HPDE6-E6E7 (cell line): ENCODE data around the gene MIF.
"Not testable (repeated sequence)": the region's sequence is repeated elsewhere in the genome, so short reads cannot be mapped to it uniquely, and the experiment has no call there.

ENCODE experiments used
- DNase-seq: peaks from one replicate; pipeline ENCODE4 v3.0.0; 2011; ENCODE audit warnings: missing footprints; ENCODE audit errors: extremely low spot score

Gene MIF

GRCh38 chr22:23893945-23894709, at the start of gene MIF:
TSS of gene MIF (plus strand) at chr22:23894383. CDS start at chr22:23894475, 92 bp downstream.
- DNase-seq = peak; percentile 78

DNA sequence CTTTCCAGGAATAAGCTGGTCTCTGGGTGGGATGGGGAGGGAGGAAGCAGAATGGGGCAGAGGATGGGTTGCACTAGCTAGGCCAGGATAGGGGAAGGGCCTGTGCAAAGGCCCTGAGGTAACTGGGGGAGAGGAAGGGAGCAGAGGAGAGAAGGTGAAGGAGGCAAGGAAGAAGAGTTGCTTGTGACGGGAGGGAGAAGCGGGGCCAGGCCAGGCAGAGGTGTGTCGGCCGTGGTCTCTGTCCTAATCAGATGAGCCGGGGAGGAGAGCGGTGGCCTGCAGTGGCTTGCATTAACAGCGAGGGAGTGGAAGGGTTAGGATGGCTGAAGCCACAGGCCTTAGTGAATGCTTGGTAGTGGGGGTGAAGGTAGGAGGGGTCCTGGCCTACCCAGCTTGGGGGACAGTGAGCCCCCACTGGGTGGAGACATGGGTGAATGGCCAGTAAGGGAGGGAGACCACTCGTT, 49.4 kb upstream of the MIF start:
- no peak for DNase-seq

- DNase-seq = no peak
Observed at GRCh38 chr22:23845265-23846080, 48.7 kb upstream of the MIF start.

DNA sequence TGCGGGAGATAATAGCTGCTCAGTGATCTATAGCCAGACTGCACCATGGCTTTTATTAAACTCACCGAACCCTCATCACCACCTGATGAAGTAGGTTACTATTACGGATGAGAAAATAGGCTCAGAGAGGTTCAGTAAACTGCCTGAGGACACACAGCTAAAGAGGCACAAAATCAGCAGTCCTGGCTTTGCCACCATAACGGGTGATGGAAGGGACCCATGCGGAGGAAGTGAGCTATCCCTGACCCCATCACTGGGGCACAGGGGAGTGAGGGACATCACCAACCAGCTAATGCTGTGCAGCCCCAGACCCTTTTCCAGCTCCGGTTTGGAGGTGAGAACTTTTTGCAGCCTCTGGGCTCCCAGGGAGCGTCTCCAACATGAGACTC, 48.1 kb upstream of the MIF start:
- no peak for DNase-seq

GRCh38 chr22:23847310-23847920, 46.8 kb upstream of the MIF start:
- DNase-seq = no peak

GRCh38 chr22:23847991-23848864, 46.0 kb upstream of the MIF start:
- no peak for DNase-seq

DNA sequence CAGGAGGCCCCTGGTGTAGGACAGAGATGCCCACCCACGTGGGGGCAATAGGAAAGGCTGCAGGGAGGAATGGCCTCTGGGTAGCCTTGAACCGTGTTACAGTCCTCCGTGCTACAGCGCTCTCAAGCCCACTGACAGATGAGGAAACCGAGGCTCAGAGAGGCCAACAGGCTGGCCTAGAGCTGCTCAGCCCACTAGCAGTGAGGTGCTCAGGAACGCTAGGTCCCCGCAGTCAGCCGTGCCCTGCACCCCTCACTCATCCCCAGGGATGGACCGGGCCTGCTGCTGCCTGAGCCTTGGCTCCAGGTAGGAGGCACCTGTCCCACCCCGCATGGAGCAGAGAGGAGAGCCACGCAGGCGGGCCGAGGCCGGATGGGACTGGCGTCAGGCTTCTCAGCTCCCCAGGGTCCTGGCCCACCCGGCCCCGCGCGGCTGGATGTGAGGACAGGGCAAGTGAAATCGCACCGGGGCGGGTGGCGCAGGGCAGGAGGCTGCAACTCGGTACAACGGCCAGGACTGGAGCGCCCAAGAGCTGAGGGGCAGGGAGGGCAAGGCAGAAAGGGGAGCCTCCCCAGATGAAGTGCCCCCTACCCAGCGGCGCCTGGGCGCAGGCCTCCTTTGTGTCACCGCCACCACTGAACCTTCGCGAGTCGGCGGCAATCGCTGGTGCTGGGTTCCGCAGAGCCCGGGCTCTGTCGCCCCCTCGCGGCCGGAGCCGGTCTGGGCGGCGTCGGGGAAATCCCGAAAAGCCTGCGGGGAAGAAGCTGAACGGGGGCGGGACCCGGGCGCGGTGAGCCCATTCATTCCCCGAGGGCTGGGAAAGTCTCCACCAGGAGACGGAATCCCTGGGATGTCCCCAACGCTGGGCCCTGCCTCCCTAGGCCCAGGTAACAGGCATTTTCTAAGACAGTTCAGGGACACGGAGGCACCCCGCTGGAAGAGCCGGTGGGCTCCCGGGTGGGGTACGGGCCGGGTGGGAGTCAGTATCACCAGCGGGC, 44.9 kb upstream of the MIF start:
- peak; percentile 78 for DNase-seq

- DNase-seq = no peak
Observed at GRCh38 chr22:23850136-23850611, 44.0 kb upstream of the MIF start.

DNA sequence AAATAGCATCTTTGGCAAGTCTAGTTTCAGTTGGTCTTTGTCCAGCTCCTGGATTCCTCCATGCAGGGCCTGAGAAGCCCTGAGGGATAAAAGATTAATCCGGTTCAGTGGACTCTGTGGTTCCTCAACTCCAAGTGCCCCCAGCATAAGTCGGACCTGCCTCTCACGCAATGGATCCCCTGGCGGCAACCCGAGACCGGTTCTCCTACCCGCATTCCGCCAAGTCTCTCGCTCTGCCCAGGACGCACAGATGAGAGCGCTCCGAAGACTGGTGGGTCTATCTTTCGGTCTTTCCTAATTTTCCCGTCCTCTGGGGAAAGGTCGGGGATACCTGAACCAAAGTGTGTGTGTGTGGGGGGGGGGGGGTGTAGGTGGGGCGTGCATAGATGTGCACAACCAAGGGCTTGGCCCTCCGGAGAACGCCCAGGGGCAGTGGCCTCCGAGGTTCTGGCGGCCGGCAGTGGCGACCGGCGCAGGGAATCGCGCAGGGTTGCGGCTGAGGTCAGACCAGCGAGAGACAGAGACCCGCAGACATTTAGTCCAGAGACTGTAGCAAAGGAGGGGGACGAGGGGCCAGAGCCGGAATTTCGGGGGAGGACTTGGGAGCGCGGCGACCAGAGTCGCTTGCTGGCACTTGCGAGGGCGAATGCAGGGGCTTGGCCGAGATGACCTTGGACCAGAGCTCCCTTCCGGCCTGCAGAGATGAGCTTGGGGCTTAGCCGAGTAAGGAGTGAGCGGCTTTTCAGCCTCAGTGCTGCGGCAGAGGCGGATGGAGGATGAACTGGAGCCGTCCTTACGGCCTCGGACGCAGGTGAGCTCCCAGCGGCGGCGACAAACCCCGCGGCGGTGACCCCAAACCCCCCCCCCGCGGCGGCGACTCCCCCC, 37.2 kb upstream of the MIF start:
- no peak for DNase-seq

GRCh38 chr22:23857606-23858483, 36.3 kb upstream of the MIF start, which contains the start of gene SLC2A11:
TSS of gene SLC2A11 (plus strand) at chr22:23857875. CDS start at chr22:23858000, 125 bp downstream.
- DNase-seq = peak; percentile 94

DNA sequence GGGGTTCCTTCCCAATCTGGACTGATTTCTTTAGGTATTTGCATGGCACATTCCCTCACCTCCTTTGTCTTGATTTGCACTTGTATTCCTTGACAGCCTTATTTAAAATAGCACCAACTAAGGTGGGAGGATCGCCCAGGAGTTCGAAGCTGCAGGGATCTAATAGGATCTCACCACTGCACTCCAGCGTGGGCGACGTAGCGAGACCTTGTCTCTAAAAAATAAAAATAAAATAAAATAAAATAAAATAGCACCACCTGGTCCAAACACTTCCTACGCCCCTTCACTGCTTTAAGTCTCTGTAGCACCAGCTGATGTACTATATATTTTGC, 35.7 kb upstream of the MIF start:
- DNase-seq = no peak

- no peak for DNase-seq
Observed at GRCh38 chr22:23859201-23859600, 35.0 kb upstream of the MIF start.

DNA sequence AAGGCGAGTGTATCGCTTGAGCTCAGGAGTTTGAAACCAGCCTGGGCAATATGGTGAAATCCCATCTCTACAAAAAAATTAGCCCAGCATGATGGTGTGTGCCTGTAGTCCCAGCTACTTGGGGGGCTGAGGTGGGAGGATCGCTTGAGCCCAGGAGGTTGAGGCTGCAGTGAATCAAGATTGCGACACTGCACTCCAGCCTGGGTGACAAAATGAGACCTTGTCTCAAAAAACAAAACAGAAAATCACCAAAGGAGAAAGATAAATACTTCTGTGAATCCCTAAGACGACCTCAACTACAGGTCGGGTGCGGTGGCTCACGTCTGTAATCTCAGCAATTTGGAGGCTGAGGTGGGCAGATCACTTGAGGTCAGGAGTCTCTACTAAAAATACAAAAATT, 34.0 kb upstream of the MIF start:
- DNase-seq = not testable (repeated sequence)

- peak; percentile 44 for DNase-seq
Observed at GRCh38 chr22:23862103-23862502, 32.1 kb upstream of the MIF start.

DNA sequence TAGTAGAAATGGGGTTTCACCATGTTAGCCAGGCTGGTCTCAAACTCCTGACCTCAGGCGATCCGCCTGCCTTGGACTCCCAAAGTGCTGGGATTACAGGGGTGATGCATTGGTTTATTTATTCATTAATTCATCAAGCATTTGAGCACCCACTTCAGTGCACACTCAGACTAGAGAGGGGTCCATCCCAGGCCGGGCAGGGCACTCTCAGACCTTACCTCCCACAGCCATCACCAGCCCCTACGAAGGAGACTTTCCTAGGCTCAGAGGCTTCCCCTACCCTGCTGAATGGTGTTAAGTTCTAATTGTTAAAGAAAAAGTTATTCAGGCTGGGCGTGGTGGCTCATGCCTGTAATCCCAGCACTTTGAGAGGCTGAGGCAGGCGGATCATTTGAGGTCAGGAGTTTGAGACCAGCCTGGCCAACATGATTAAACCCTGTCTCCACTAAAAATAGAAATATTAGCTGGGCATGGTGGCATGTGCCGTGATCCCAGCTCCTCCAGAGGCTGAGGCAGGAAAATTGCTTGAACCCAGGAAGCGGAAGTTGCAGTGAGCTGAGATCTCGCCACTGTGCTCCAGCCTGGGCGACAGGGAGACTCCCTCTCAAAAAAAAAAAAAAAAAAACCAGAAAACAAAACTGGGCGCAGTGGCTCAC, 29.6 kb upstream of the MIF start:
- not testable (repeated sequence) for DNase-seq

DNA sequence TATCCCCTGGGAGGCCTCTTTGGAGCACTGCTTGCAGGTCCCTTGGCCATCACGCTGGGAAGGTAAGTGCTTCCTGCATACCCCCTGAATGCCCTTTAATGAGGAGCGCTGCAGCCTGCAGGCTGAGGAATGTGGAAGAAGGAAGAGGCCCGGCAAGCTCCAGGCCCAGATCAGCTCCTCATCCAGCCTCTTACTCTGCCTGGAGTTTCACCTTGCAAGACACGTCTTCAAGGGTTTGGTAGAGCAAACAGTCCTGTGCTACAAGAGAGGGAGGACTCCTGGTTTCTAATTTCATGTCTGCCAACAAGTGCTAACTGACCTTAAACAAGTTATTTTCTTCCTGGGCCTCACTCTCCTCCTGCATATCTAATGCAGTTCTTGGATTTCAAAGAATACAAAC, 25.6 kb upstream of the MIF start:
- DNase-seq = no peak

DNA sequence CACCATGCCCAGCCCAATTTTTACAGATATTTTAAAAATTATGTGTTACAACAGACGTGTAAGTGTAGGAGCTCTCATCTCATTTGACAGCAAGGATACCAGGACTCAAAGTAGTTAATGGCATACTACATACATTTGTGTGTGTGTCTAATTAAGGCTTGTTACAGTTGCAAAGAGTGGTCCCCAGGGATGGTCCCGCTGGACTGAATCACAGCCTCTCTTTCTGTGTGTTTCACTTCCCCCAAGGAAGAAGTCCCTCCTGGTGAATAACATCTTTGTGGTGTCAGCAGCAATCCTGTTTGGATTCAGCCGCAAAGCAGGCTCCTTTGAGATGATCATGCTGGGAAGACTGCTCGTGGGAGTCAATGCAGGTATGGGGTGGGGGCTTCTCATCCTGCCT, 19.3 kb upstream of the MIF start:
- no peak for DNase-seq

DNA sequence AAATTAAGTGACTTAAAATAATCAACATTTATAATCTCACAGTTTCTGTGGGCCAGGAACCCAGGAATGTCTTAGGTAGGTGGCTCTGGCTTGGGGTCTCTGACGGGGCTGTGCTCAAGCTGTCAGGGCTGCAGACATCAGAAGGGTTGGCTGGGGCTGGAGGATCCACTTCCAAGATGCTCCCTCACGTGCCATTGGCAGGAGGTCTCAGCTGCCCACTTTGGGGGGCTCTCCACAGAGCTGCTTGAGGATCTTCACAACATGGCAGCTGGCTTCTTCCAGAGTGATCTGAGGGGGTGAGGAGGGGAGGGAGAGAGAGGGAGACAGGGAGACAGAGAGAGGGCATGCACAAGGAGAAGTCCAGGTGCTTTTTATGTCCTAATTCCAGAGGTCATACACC, 18.4 kb upstream of the MIF start:
- no peak for DNase-seq
